HG02973 (cell line): ENCODE data around the gene KDM5A.
"Not testable (repeated sequence)": the region's sequence is repeated elsewhere in the genome, so short reads cannot be mapped to it uniquely, and the experiment has no call there.

Source experiments
- ATAC-seq: cut with Tn5 transposase; IDR thresholded peaks from one replicate; pipeline ENCODE4 v1.9.1; 2021; ENCODE audit warnings: moderate library complexity; ENCODE audit not compliant: unreplicated experiment

The KDM5A gene

DNA sequence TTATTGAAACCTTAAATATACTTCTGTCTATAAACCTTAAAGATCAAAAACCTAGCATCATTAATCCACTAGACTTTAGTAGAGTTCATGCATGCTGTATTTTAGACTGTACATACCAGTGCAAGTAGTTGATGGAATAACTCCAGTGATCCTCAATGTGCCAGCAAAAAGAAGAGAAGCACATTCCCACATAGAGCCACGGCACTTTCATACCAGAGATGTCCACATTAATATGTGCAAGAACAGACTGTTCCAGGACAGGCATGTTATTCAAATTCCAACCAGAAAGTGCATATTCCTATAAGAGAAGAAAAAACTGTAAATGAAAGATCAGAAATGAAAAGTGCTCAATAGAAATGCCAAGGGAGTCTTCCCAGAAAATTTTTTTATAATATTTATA lies 55.0 kb downstream of the KDM5A start:
- ATAC-seq, result no peak

- ATAC-seq, result no peak
These were observed 56.4 kb downstream of the KDM5A start for GRCh38 chr12:332581-333205.

GRCh38 chr12:331287-331686 lies 57.8 kb downstream of the KDM5A start:
- no peak for ATAC-seq

GRCh38 chr12:325906-326305 lies 63.2 kb downstream of the KDM5A start:
- ATAC-seq, result no peak

- ATAC-seq, result no peak
These were observed 65.6 kb downstream of the KDM5A start for GRCh38 chr12:323507-323906.

DNA sequence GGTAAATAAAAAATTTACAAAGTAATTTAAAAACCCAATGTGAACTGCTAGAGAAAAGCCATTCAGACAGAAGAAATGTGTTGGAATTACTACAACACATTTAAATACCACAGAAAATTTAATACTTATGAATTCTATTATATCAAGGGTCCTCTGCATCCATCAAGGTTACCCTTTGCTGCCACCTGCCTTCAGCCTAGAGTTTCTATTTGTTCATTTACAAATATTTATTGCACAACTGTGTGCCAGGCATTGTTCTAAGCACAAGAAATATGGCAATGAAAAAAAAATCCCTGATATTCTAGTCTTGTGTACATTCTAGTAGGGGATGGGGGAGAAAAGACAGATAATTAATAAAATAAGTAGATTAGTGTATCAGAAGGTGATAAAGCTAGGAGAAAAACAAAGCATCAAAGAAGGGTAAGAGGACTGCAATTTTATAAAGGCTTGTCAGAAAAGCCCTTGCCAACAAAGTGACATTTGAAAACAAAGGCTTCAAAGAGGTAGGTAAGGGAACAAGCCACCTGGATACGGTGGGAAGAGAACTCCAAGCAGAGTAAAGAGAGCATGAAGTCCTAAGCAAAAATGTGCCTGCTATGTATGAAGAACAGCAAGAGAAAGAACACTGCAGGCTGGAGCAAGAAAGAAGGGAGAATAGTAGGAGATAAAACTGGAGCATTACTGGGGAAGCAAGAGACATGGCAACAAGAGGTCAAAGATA lies 67.4 kb downstream of the KDM5A start:
- no peak for ATAC-seq

DNA sequence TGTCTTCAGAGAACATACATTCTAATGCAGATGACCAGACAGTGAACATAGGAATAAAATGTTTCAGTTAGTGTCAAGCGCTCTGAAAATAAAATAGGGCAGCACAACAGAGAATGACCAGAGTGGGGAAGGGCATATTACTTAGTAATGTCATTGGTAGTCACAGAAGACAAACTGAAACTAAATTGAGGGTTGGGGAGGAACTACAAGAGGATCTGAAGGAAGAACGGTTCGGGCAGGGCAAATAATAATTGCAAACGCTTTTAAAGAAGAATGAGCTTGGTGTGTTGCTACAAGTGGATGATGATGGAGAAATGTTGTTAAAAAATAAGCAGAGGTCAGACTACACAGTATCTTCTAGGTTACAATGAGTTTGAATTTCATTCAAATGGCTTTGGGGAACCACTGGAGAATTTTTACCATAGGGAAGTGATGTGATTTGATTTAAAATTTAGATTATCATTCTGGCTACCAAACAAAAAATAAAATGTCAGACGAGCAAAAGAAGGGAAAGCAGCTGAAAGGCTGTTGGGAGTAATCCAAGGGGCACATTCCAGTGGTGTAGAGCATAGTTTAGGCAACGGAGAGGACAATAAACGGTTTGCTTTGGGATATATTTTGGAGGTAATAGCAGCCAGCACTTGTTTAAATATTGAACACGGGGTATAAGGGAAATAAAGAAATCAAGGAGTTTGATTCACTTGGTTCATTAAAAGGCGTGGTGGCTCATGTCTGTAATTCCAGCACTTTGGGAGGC lies 70.2 kb downstream of the KDM5A start:
- no peak for ATAC-seq

DNA sequence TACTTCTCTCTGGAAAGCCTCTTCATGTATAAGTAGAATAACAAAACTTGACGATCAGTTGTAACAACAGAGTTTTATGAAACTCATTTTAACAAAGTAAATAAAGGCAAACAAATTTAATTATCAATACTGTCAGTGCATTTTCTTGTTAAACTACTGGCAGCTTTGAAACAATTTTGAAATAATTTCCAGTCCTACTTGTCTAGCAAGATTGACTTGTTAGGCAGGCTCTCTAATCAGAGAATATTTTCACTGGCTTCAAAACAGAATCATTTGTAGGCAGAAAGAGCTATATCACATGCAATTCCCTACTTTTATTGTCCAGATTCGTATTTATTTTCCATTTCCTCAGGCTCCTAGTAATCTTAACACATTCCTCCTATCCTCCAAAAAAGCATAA lies 80.6 kb downstream of the KDM5A start:
- no peak for ATAC-seq

DNA sequence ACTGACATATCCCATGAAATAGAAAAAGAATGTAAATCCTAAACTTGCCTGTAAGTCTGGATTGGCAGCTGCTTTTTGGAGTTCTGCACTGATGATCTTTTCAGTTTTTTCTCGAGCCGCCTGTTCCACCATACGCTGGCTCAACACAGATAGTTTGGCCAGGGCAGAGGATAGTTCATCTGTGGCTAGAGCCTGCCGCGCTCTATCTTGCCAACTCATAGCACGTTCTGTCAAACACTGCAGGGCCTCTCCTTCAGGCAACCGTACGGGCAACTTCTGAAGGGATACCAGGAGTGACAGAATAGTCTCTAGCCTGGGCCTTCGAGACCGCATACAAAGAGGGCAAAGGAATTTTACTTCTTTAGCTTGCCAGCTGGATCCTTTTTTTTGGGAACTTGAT lies 81.7 kb downstream of the KDM5A start:
- ATAC-seq, result no peak

- ATAC-seq, result no peak
These were observed 84.3 kb downstream of the KDM5A start for GRCh38 chr12:304805-305204.

- ATAC-seq, result not testable (repeated sequence)
These were observed 86.4 kb downstream of the KDM5A start for GRCh38 chr12:302766-303165.

DNA sequence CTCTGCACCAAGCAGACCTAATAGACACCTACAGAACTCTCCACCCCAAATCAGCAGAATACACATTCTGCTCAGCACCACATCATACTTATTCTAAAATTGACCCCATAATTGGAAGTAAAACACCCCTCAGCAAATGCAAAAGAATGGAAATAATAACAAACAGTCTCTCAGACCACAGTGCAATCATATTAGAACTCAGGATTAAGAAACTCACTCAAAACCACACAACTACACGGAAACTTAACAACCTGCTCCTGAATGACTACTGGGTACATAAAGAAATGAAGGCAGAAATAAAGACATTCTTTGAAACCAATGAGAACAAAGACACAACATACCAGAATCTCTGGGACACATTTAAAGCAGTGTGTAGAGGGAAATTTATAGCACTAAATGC lies 89.0 kb downstream of the KDM5A start:
- ATAC-seq, result not testable (repeated sequence)

GRCh38 chr12:299511-299910 lies 89.6 kb downstream of the KDM5A start:
- ATAC-seq, result not testable (repeated sequence)

DNA sequence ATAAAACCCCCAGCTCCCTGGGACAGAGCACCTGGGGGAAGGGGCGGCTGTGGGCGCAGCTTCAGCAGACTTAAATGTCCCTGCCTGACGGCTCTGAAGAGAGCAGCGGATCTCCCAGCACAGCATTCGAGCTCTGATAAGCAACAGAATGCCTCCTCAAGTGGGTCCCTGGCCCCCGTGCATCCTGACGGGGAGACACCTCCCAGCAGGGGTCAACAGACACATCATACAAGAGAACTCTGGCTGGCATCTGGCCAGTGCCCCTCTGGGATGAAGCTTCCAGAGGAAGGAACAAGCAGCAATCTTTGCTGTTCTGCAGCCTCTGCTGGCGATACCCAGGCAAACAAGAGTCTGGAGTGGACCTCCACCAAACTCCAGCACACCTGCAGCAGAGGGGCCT lies 91.1 kb downstream of the KDM5A start:
- not testable (repeated sequence) for ATAC-seq

GRCh38 chr12:295132-295531 lies 94.0 kb downstream of the KDM5A start:
- ATAC-seq, result no peak

DNA sequence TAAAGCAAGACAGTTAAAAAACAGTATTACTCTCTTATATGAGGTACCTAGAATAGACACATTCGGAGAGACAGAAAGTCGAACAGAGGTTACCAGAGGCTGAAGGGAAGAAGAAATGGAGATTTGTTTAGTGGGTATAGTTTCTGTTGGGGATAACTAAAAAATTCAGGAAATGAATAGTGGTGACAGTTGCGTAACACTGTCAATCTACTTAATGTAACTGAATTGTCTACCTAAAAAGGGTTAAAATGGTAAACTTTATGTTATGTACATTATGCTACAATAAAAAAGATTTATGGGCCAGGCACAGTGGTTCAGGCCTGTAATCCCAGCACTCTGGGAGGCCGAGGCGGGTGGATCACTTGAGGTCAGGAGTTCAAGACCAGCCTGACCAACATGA lies 95.9 kb downstream of the KDM5A start:
- no peak for ATAC-seq

DNA sequence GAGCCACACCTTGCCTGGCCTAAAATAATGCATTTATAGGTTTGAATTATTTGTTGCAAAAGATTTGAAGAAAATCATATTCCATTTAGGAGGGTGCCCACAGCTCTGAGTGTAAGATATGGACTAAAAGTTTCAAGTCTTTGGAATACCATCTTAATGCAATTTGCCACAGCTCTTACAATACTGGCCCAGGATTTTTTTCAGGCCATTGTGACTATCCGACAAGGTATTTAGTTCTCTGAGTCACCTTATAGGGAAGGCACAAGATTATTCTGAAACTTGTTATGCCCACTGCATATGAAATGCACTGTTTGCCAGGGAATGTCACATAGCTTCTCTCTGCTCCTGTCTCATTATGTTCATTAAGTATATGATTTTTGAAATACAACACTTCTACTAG lies 96.9 kb downstream of the KDM5A start:
- no peak for ATAC-seq

- ATAC-seq, result no peak
These were observed 97.9 kb downstream of the KDM5A start for GRCh38 chr12:291153-291723.

GRCh38 chr12:288687-289086 lies 100.4 kb downstream of the KDM5A start:
- no peak for ATAC-seq

GRCh38 chr12:286531-287300 lies 102.4 kb downstream of the KDM5A start:
- no peak for ATAC-seq

GRCh38 chr12:278046-278445 lies 111.1 kb downstream of the KDM5A start:
- no peak for ATAC-seq
